ENCODE results near the gene RPS17. TPM values are rescaled to one million over a fixed set of nuclear protein-coding genes. Genes with fewer than 3 reads are reported as not detected.
"Not testable (repeated sequence)": the region's sequence is repeated elsewhere in the genome, so short reads cannot be mapped to it uniquely, and the experiment has no call there.

RPS17 gene
- total and polyA plus RNA-seq, 2 donors (not counting 1 experiment from before 2014, with no cell fraction given): 2,297 to 5,877 TPM

DNA sequence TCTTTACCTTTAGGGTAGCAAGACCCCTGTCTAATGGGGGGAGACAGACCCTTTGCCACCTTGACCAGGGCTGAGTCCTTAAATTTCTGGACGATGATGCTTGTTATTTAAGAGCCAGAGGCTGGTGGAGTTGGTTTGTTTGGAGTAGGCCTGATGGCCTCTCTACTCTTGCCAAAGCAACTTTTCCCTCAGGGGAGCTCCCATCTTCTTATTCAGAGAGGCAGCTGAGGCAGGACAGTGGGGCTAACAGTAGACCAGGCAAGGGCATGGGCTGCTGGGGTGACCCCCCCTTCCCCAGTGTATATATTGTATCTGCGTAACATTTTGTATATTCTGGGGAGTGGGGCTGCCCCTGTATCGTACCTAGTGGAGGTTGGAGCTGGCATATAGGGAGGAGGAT is 10.3 kb downstream of the RPS17 start:
- H3K4me3 Mint-ChIP-seq: no peak overlapping the region
- ATAC-seq (ENCODE audit: low read depth) (no peak), DNase-seq (no peak)
- 100% methylated on average over 2 of the region's 3 CpGs for WGBS (ENCODE audit: insufficient coverage)
- TF ChIP-seq EZH2 (IDR thresholded peaks at IDR 0.05; ENCODE audit: borderline replicate concordance, insufficient read depth, low read depth, low read length, poor library complexity, severe bottlenecking) (no peak), CTCF (IDR thresholded peaks at IDR 0.05) (no peak)
- Histone ChIP-seq H2AFZ (ENCODE audit: insufficient read depth, low read depth, low read length, poor library complexity, severe bottlenecking) (no peak overlapping the region), H3K9ac (ENCODE audit: low read length) (no peak overlapping the region), H3K4me1 (ENCODE audit: control insufficient read depth in 2 of 2, insufficient read depth in 2 of 2, low read length in 2 of 2) (peaks cover 4 to 10% of the 10 kb centered on the region in 2 donors), H3K79me2 (ENCODE audit: control insufficient read depth, insufficient read depth, low read length) (no peaks in the 10 kb centered on the region), H4K20me1 (ENCODE audit: control insufficient read depth, insufficient read depth, low read length, poor library complexity, severe bottlenecking) (no peaks in the 10 kb centered on the region), H3K4me2 (replicated peaks; ENCODE audit: low read depth, low read length, poor library complexity, severe bottlenecking) (no peak overlapping the region), H3K27ac (ENCODE audit: low read length in 2 of 2) (no peak overlapping the region), H3K9me3 (ENCODE audit: control extremely low read depth in 1 of 3, control insufficient read depth in 2 of 3, insufficient read depth in 1 of 3, low read length in 2 of 3) (no peaks in the 10 kb centered on the region), H3K36me3 (replicated peaks in 1 of 2; ENCODE audit: control extremely low read depth in 1 of 2, control insufficient read depth in 1 of 2, extremely low read depth in 1 of 2, insufficient read depth in 2 of 2, low read length in 1 of 2) (peaks cover 0 to 5% of the 10 kb centered on the region in 2 experiments), H3K4me3 (ENCODE audit: control extremely low read depth in 1 of 5, extremely low read depth in 1 of 5, insufficient read depth in 1 of 5, low read depth in 2 of 5, low read length in 4 of 5) (no peak overlapping the region), H3K27me3 (replicated peaks in 1 of 4; ENCODE audit: control extremely low read depth in 1 of 4, control insufficient read depth in 3 of 4, insufficient read depth in 4 of 4, low read length in 3 of 4) (no peaks in the 10 kb centered on the region)
- H3K4me1 Mint-ChIP-seq: peaks cover 10% of the 10 kb centered on the region
- intact Hi-C loops (cut with micrococcal nuclease): no loop called here
- H3K27ac Mint-ChIP-seq: no peak overlapping the region
- POLR2A ChIA-PET: interaction anchor here (2.6 kb wide), 1 partner anchor 10 kb away, joined by 17 read pairs; the partner anchor contains the start of gene RPS17
- H3K9me3 Mint-ChIP-seq (ENCODE audit: insufficient read depth): no peaks in the 10 kb centered on the region
- H3K27me3 Mint-ChIP-seq: no peaks in the 10 kb centered on the region
- CTCF ChIA-PET: interaction anchor here (1.0 to 3.4 kb wide), 5 partner anchors 12 to 473 kb away, joined by 3 to 52 read pairs (median 4); partner anchors contain the start of gene RPS17

- H3K4me3 ChIP-seq (ENCODE audit: control extremely low read depth in 1 of 5, extremely low read depth in 1 of 5, insufficient read depth in 1 of 5, low read depth in 2 of 5, low read length in 4 of 5); H2AFZ ChIP-seq (ENCODE audit: insufficient read depth, low read depth, low read length, poor library complexity, severe bottlenecking); H3K9ac ChIP-seq (ENCODE audit: low read length); CTCF ChIA-PET; H3K4me1 Mint-ChIP-seq; H3K4me3 Mint-ChIP-seq; H3K36me3 ChIP-seq (replicated peaks in 1 of 2; ENCODE audit: control extremely low read depth in 1 of 2, control insufficient read depth in 1 of 2, extremely low read depth in 1 of 2, insufficient read depth in 2 of 2, low read length in 1 of 2); POLR2A ChIA-PET; DNase-seq; H4K20me1 ChIP-seq (ENCODE audit: control insufficient read depth, insufficient read depth, low read length, poor library complexity, severe bottlenecking); H3K27ac ChIP-seq (ENCODE audit: low read length in 2 of 2); H3K79me2 ChIP-seq (ENCODE audit: control insufficient read depth, insufficient read depth, low read length); H3K4me2 ChIP-seq (replicated peaks; ENCODE audit: low read depth, low read length, poor library complexity, severe bottlenecking); H3K27me3 Mint-ChIP-seq; H3K27me3 ChIP-seq (replicated peaks in 1 of 4; ENCODE audit: control extremely low read depth in 1 of 4, control insufficient read depth in 3 of 4, insufficient read depth in 4 of 4, low read length in 3 of 4); H3K27ac Mint-ChIP-seq; H3K9me3 Mint-ChIP-seq (ENCODE audit: insufficient read depth); H3K9me3 ChIP-seq (ENCODE audit: control extremely low read depth in 1 of 3, control insufficient read depth in 2 of 3, insufficient read depth in 1 of 3, low read length in 2 of 3); ATAC-seq (ENCODE audit: low read depth); intact Hi-C loops (cut with micrococcal nuclease); H3K4me1 ChIP-seq (ENCODE audit: control insufficient read depth in 2 of 2, insufficient read depth in 2 of 2, low read length in 2 of 2): not testable (repeated sequence)
- no CpG with 5 or more reads among the region's 48 CpGs for WGBS (ENCODE audit: insufficient coverage)
Measured at GRCh38 chr15:82513587-82513986, 26.7 kb downstream of the RPS17 start.

DNA sequence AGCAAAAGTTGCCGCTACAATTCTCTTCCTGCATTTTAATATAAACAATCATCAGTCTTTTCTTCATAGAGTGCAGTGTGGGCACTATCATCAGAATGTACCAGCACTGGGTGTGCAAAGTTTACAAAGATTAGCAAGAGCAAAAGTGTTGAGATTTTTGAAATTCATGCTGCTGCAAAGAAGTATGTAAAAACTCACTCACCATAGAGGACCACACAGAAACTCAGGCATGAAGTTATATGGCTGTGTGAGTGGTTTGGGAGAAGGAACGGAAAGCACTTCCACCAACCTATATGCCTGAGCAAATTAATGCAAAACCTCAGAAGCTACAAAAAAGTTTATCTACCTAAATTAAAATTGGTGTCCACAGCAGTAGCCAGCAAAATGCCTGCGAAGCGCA is 32.6 kb downstream of the RPS17 start:
- DNase-seq; H3K4me1 ChIP-seq (ENCODE audit: control insufficient read depth in 2 of 2, insufficient read depth in 2 of 2, low read length in 2 of 2); POLR2A ChIA-PET; H3K9me3 Mint-ChIP-seq (ENCODE audit: insufficient read depth); H3K36me3 ChIP-seq (replicated peaks in 1 of 2; ENCODE audit: control extremely low read depth in 1 of 2, control insufficient read depth in 1 of 2, extremely low read depth in 1 of 2, insufficient read depth in 2 of 2, low read length in 1 of 2); H3K27ac ChIP-seq (ENCODE audit: low read length in 2 of 2); H2AFZ ChIP-seq (ENCODE audit: insufficient read depth, low read depth, low read length, poor library complexity, severe bottlenecking); H3K4me2 ChIP-seq (replicated peaks; ENCODE audit: low read depth, low read length, poor library complexity, severe bottlenecking); ATAC-seq (ENCODE audit: low read depth); H3K4me1 Mint-ChIP-seq; H3K27ac Mint-ChIP-seq; H3K9ac ChIP-seq (ENCODE audit: low read length); H3K4me3 ChIP-seq (ENCODE audit: control extremely low read depth in 1 of 5, extremely low read depth in 1 of 5, insufficient read depth in 1 of 5, low read depth in 2 of 5, low read length in 4 of 5); H3K79me2 ChIP-seq (ENCODE audit: control insufficient read depth, insufficient read depth, low read length); H4K20me1 ChIP-seq (ENCODE audit: control insufficient read depth, insufficient read depth, low read length, poor library complexity, severe bottlenecking); intact Hi-C loops (cut with micrococcal nuclease); CTCF ChIA-PET; H3K27me3 Mint-ChIP-seq; H3K9me3 ChIP-seq (ENCODE audit: control extremely low read depth in 1 of 3, control insufficient read depth in 2 of 3, insufficient read depth in 1 of 3, low read length in 2 of 3); H3K27me3 ChIP-seq (replicated peaks in 1 of 4; ENCODE audit: control extremely low read depth in 1 of 4, control insufficient read depth in 3 of 4, insufficient read depth in 4 of 4, low read length in 3 of 4); H3K4me3 Mint-ChIP-seq: not testable (repeated sequence)
- no CpG with 5 or more reads among the region's 4 CpGs for WGBS (ENCODE audit: insufficient coverage)

Measured in B cell (primary cell).